ENCODE data around the gene ATP1B3. TPM values are rescaled to one million over a fixed set of nuclear protein-coding genes. Genes with fewer than 3 reads are reported as not detected.

Gene ATP1B3
- total RNA-seq, 2 experiments from 2014 or later, result 22.2 to 22.5 TPM

- Histone ChIP-seq H3K27me3 (ENCODE audit: control insufficient read depth in 1 of 2, insufficient read depth in 2 of 2, low read length in 2 of 2) (no peaks in the 10 kb centered on the region), H3K9me3 (ENCODE audit: control insufficient read depth in 1 of 2, insufficient read depth in 1 of 2, low read length in 2 of 2) (no peaks in the 10 kb centered on the region), H3K27ac (ENCODE audit: low read depth in 1 of 2, low read length in 2 of 2) (no peak overlapping the region), H3K4me3 (ENCODE audit: low read length) (no peak overlapping the region), H3K36me3 (ENCODE audit: insufficient read depth, low read length) (no peaks in the 10 kb centered on the region), H3K4me1 (ENCODE audit: insufficient read depth, low read length) (no peaks in the 10 kb centered on the region)
- H3K36me3 Mint-ChIP-seq (ENCODE audit: low read depth), result no peaks in the 10 kb centered on the region
- no peak overlapping the region for H3K27ac Mint-ChIP-seq
- H3K4me1 Mint-ChIP-seq (ENCODE audit: low read depth), result peaks cover 11% of the 10 kb centered on the region
- no peak for TF ChIP-seq CTCF (IDR thresholded peaks at IDR 0.05)
- no peaks in the 10 kb centered on the region for H3K27me3 Mint-ChIP-seq
- DNase-seq (no peak), ATAC-seq (ENCODE audit: poor library complexity) (no peak)
- H3K4me3 Mint-ChIP-seq, result no peak overlapping the region
- intact Hi-C loops (cut with DNase I, micrococcal nuclease), result no loop called here
- CTCF ChIA-PET, result interaction anchor here (1.4 kb wide), 1 partner anchor 13 kb away, joined by 4 read pairs; no protein-coding TSS in a partner anchor
- POLR2A ChIA-PET, result no interaction called here
- H3K9me3 Mint-ChIP-seq, result no peaks in the 10 kb centered on the region
These were observed 14.1 kb upstream of the ATP1B3 start for GRCh38 chr3:141862279-141862816.

- TF ChIP-seq CTCF (IDR thresholded peaks at IDR 0.05), result no peak
- no peaks in the 10 kb centered on the region for H3K4me1 ChIP-seq (ENCODE audit: insufficient read depth, low read length)
- ChIA-PET POLR2A (no interaction called here), CTCF (no interaction called here)
- no peak overlapping the region for H3K4me3 Mint-ChIP-seq
- no peak overlapping the region for H3K4me3 ChIP-seq (ENCODE audit: low read length)
- no peaks in the 10 kb centered on the region for H3K27me3 Mint-ChIP-seq
- no peaks in the 10 kb centered on the region for H3K36me3 Mint-ChIP-seq (ENCODE audit: low read depth)
- no peaks in the 10 kb centered on the region for H3K9me3 ChIP-seq (ENCODE audit: control insufficient read depth in 1 of 2, insufficient read depth in 1 of 2, low read length in 2 of 2)
- H3K4me1 Mint-ChIP-seq (ENCODE audit: low read depth), result peaks cover 11% of the 10 kb centered on the region
- ATAC-seq (ENCODE audit: poor library complexity) (no peak), DNase-seq (peak in 3 of 14 experiments; percentile 13 to 46 (median 31))
- H3K9me3 Mint-ChIP-seq, result no peaks in the 10 kb centered on the region
- no peak overlapping the region for H3K27ac ChIP-seq (ENCODE audit: low read depth in 1 of 2, low read length in 2 of 2)
- no peaks in the 10 kb centered on the region for H3K27me3 ChIP-seq (ENCODE audit: control insufficient read depth in 1 of 2, insufficient read depth in 2 of 2, low read length in 2 of 2)
- intact Hi-C loops (cut with DNase I, micrococcal nuclease), result no loop called here
- no peak overlapping the region for H3K27ac Mint-ChIP-seq
- no peaks in the 10 kb centered on the region for H3K36me3 ChIP-seq (ENCODE audit: insufficient read depth, low read length)
These were observed 13.0 kb upstream of the ATP1B3 start for GRCh38 chr3:141863491-141863890.

GRCh38 chr3:141864281-141864970 lies 12.0 kb upstream of the ATP1B3 start:
- ChIA-PET CTCF (no interaction called here), POLR2A (no interaction called here)
- intact Hi-C loops (cut with DNase I, micrococcal nuclease), result no loop called here

More at GRCh38 chr3:141864281-141864970, 12.0 kb upstream of the ATP1B3 start:
- H3K27me3 Mint-ChIP-seq, result no peaks in the 10 kb centered on the region
- DNase-seq, result peak in 1 of 14 experiments; percentile 39
- H3K27ac ChIP-seq (ENCODE audit: low read depth in 1 of 2, low read length in 2 of 2), result no peak overlapping the region
- H3K4me3 ChIP-seq (ENCODE audit: low read length), result no peak overlapping the region
- no peak overlapping the region for H3K4me3 Mint-ChIP-seq
- no peak for ATAC-seq (ENCODE audit: poor library complexity)
- H3K27ac Mint-ChIP-seq, result no peak overlapping the region
- no peak for TF ChIP-seq CTCF (IDR thresholded peaks at IDR 0.05)
- H3K4me1 Mint-ChIP-seq (ENCODE audit: low read depth), result peaks cover 11% of the 10 kb centered on the region
- no peaks in the 10 kb centered on the region for H3K27me3 ChIP-seq (ENCODE audit: control insufficient read depth in 1 of 2, insufficient read depth in 2 of 2, low read length in 2 of 2)
- no peaks in the 10 kb centered on the region for H3K4me1 ChIP-seq (ENCODE audit: insufficient read depth, low read length)
- no peaks in the 10 kb centered on the region for H3K36me3 ChIP-seq (ENCODE audit: insufficient read depth, low read length)
- H3K36me3 Mint-ChIP-seq (ENCODE audit: low read depth), result no peaks in the 10 kb centered on the region
- no peaks in the 10 kb centered on the region for H3K9me3 ChIP-seq (ENCODE audit: control insufficient read depth in 1 of 2, insufficient read depth in 1 of 2, low read length in 2 of 2)
- no peaks in the 10 kb centered on the region for H3K9me3 Mint-ChIP-seq
